K562 (cell line): ENCODE data around the gene CPM. TPM values are rescaled to one million over a fixed set of nuclear protein-coding genes. Genes with fewer than 3 reads are reported as not detected.

Experiments
- ATAC-seq: fragments of 200-7000 bp; cut with Tn5 transposase; 3 replicates; pipeline ENCODE4 v1.9.1; 2020; ENCODE audit warnings: moderate library complexity
- BruUV-seq: library from RNA; stranded (reverse); fragments of 400-500 nt; replicated peaks from 2 replicates; lab custom pipeline; 2021; lab: Mats Ljungman, UMichigan
- CTCF ChIA-PET: fragments of 300-600 bp; formaldehyde crosslinking; extraction: SDS; loops from one replicate; lab custom pipeline; 2021; ENCODE audit warnings: low intra/inter-chr PET ratio; lab: Yijun Ruan, JAX
- POLR2A ChIA-PET: fragments of 300-600, 350-650 bp; sonication (Branson Sonifier 250); formaldehyde crosslinking; extraction: SDS; loops from one replicate; lab custom pipeline; 2021; ENCODE audit warnings: antibody characterized with exemption, inconsistent platforms; lab: Yijun Ruan, JAX
- DNase-seq, 4 experiments: peaks; one replicate each; pipeline versions ENCODE4 v3.0.0 to v3.0.0-alpha.2; 2011 to 2018; ENCODE audit warnings: low spot score in 3 of 4, mixed read lengths in 3 of 4; ENCODE audit errors: extremely low read depth in 1 of 4
- FAIRE-seq: peaks from 2 replicates; lab custom pipeline; 2011; peaks lifted over from hg19 to GRCh38; lab: Jason Lieb, UNC
- H2AFZ ChIP-seq: 2 replicates; pipeline ENCODE4 v1.6.0; 2011; ENCODE audit warnings: low read depth, low read length, control low read depth, inconsistent platforms
- H3K27ac ChIP-seq: fragments of 200-600 bp; 3 replicates; pipeline ENCODE4 v1.8.0; 2011; ENCODE audit warnings: low read depth, mild to moderate bottlenecking, control low read depth, inconsistent platforms, low read length, moderate library complexity, mixed read lengths; ENCODE audit errors: extremely low read depth
- H3K27me3 ChIP-seq, 2 experiments: fragments of 300-600 bp in 1 of 2; 2 replicates in 1 of 2; 3 replicates in 1 of 2; pipeline versions ENCODE4 v1.6.0 to v1.8.0; 2011; ENCODE audit warnings: inconsistent platforms in 2 of 2, low read length in 2 of 2, mild to moderate bottlenecking in 1 of 2, mixed read lengths in 1 of 2, moderate library complexity in 1 of 2; ENCODE audit not compliant: control insufficient read depth in 2 of 2, insufficient read depth in 2 of 2
- H3K36me3 ChIP-seq: fragments of 300-600 bp; 3 replicates; pipeline ENCODE4 v1.8.0; 2011; ENCODE audit warnings: mild to moderate bottlenecking, low read length, inconsistent platforms; ENCODE audit not compliant: control insufficient read depth, insufficient read depth
- H3K4me1 ChIP-seq, 2 experiments: fragments of 200-600 bp in 1 of 2; replicated peaks in 1 of 2; 2 replicates in 1 of 2; 3 replicates in 1 of 2; pipeline versions ENCODE4 v1.5.1 to v1.8.0; 2011; ENCODE audit warnings: inconsistent platforms in 2 of 2, low read length in 2 of 2, mild to moderate bottlenecking in 1 of 2, mixed read lengths in 1 of 2, moderate library complexity in 1 of 2; ENCODE audit not compliant: control insufficient read depth in 2 of 2, insufficient read depth in 2 of 2
- H3K4me2 ChIP-seq: 2 replicates; pipeline ENCODE4 v1.6.1; 2011; ENCODE audit warnings: low read length, control low read depth, inconsistent platforms, mixed read lengths; ENCODE audit not compliant: insufficient read depth
- H3K4me3 ChIP-seq: fragments of 200-600 bp; sonication (generic), shearing (Covaris generic); 2 replicates; pipeline ENCODE4 v1.5.1; 2016; ENCODE audit warnings: control low read depth, inconsistent platforms
- H3K79me2 ChIP-seq: fragments of 200-600 bp; 3 replicates; pipeline ENCODE4 v1.8.0; 2011; ENCODE audit warnings: low read length, inconsistent platforms; ENCODE audit not compliant: control insufficient read depth, insufficient read depth
- H3K9ac ChIP-seq, 2 experiments: 2 replicates each; pipeline versions ENCODE4 v1.6.0 to v1.6.1; 2011; ENCODE audit warnings: low read depth in 2 of 2, low read length in 2 of 2, control low read depth in 1 of 2, inconsistent platforms in 1 of 2, mild to moderate bottlenecking in 1 of 2, mixed read lengths in 1 of 2; ENCODE audit not compliant: insufficient read depth in 1 of 2
- H3K9me1 ChIP-seq: one replicate; pipeline ENCODE4 v1.6.0; 2011; ENCODE audit warnings: inconsistent platforms, mild to moderate bottlenecking, low read length, moderate library complexity; ENCODE audit not compliant: control insufficient read depth, insufficient read depth
- H3K9me3 ChIP-seq: replicated peaks from 2 replicates; pipeline ENCODE4 v1.5.1; 2011; ENCODE audit warnings: low read depth, low read length, inconsistent platforms; ENCODE audit not compliant: control insufficient read depth, insufficient read depth
- H4K20me1 ChIP-seq: replicated peaks from 2 replicates; pipeline ENCODE4 v1.6.1; 2011; ENCODE audit warnings: low read length, inconsistent platforms, mixed read lengths; ENCODE audit not compliant: control insufficient read depth, insufficient read depth
- BRD4 ChIP-seq: fragments of 200-600 bp; sonication (generic); IDR thresholded peaks from 2 replicates; pipeline ENCODE4 v1.6.1; 2017; ENCODE audit warnings: inconsistent platforms
- CEBPB ChIP-seq: fragments of 450-650 bp; IDR thresholded peaks from 2 replicates; pipeline ENCODE4 v1.6.1; 2016; ENCODE audit warnings: missing genetic modification characterization, missing compliant biosample characterization
- CEBPG ChIP-seq, 3 experiments: fragments of 200-800 bp in 1 of 3; sonication (Bioruptor generic) in 1 of 3; sonication (generic) in 1 of 3; formaldehyde crosslinking in 1 of 3; IDR thresholded peaks in 2 of 3; conservative IDR thresholded peaks in 1 of 3; 2 replicates each; pipeline versions ENCODE4 v1.6.1 to v1.8.0; 2016 to 2022; ENCODE audit warnings: missing compliant biosample characterization in 2 of 3, missing genetic modification characterization in 2 of 3, mild to moderate bottlenecking in 1 of 3, missing genetic modification reagents in 1 of 3
- NFXL1 ChIP-seq: fragments of 450-650 bp; formaldehyde crosslinking; IDR thresholded peaks from 2 replicates; pipeline ENCODE4 v1.4.0; 2021; ENCODE audit warnings: mild to moderate bottlenecking
- WGBS: fragments of 100-300 bp; shearing (Covaris generic); methylation state at CpG from one replicate; pipeline ENCODE4 v1.1.6; 2016; ENCODE audit warnings: low coverage, mixed read lengths; ENCODE audit not compliant: insufficient coverage; ENCODE audit errors: missing lambda C conversion rate; 5-methylcytosine and 5-hydroxymethylcytosine counted together
- in situ Hi-C: fragments of 300-500 bp; cut with MboI; formaldehyde crosslinking; loops from 4 replicates; pipeline ENCODE4 v1.15.0; 2018; ENCODE audit warnings: inconsistent platforms, mixed read lengths
- intact Hi-C: fragments of 100-400 bp; cut with micrococcal nuclease; formaldehyde crosslinking; loops from 2 replicates; pipeline ENCODE4 v1.14.2; 2022
- polyA plus RNA-seq, 8 experiments: library from polyadenylated mRNA; depleted of rRNA in 4 of 8; stranded (reverse) in 5 of 8; unstranded in 3 of 8; fragments of >200 nt; fragmentation: Nextera tagmentation in 2 of 8; fragmentation: Illumina TruSeq in 1 of 8; extraction: Ambion mirVana in 2 of 8; extraction: Trizol in 1 of 8; gene quantifications; 2 replicates each; pipeline versions ENCODE4 v1.2.1 to v1.2.3, GENCODE V29; 2011 to 2014; ENCODE audit warnings: inconsistent platforms in 1 of 8, missing spikeins in 1 of 8
- total RNA-seq, 7 experiments: library from RNA; depleted of rRNA in 6 of 7; stranded (reverse); fragments of >200 nt in 6 of 7; fragmentation: Illumina TruSeq in 2 of 7; extraction: Trizol in 2 of 7; gene quantifications; 2 replicates each; pipeline versions ENCODE4 v1.2.1 to v1.2.3, GENCODE V29; 2011 to 2021; ENCODE audit warnings: low replicate concordance in 1 of 7

The CPM gene
- total and polyA plus RNA-seq, 9 of the 15 experiments (the other 6 are each of a cell fraction or from before 2014, with no cell fraction given): 0.31 TPM; not detected in 8

DNA sequence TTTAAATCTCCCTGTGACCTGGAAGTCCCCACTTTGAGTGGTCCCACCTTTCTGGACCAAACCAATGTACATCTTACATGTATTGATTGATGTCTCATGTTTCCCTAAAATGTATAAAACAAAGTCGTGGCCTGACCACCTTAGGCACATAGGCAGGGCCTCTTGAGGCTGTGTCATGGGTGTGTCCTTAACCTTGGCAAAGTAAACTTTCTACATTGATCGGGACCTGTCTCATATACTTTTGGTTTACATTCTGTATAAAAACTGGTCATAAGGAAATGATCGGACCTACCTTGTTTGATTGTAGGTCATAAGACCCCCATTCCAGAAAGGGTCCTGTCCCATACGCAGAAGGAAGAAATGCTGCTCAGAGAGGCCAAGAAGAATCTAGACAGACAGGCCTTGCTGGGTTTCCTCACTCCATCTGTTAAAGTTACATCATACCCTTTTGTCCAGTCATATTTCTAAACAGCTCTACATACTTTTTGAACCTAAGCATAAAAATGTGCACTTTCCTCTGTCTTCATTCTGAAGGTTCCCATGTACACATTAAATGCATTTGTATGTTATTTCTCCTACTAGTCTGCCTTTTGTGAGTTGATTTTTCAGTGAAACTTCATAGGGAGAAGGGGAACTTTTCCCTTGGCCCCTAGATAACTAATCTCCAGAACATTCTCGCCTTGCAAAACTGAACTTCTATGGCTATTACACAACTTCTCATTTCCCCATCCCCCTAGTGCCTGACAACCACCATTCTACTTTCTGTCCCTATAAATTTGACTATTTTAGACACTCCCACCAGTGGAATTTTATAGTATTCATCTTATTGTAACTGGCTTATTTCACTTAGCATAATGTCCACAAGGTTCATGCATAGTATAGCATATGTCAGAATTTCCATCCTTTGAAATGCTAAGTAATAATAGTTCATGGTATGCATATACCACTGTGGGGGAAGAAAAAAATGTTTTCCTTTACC, 30.2 kb upstream of the CPM start:
- no peaks in the 10 kb centered on the region for H3K9me3 ChIP-seq
- no peak overlapping the region for H2AFZ ChIP-seq
- no peaks in the 10 kb centered on the region for H3K27me3 ChIP-seq
- FAIRE-seq: no peak
- in situ Hi-C loops: no loop called here
- POLR2A ChIA-PET: interaction anchor here (0.6 kb wide), 1 partner anchor 1311 kb away, joined by 3 read pairs; no protein-coding TSS in a partner anchor
- TF ChIP-seq CEBPB (tag) (peak; percentile 75), CEBPG (CRISPR knock-in tag; IDR thresholded peaks at IDR 0.05) (no peak), CEBPG (tag; conservative IDR thresholded peaks at IDR 0.05 in 1 of 2, IDR thresholded peaks at IDR 0.05 in 1 of 2) (peak; percentile 17 to 35; a peak in 1 of 4 replicates), NFXL1 (CRISPR knock-in tag) (no peak), BRD4 (no peak)
- TF ChIP-seq, all 486 proteins: peak for 2
- intact Hi-C loops: no loop called here
- Histone ChIP-seq H3K27ac (no peak overlapping the region), H3K4me1 (no peaks in the 10 kb centered on the region), H3K9ac (no peak overlapping the region), H3K36me3 (no peaks in the 10 kb centered on the region), H3K4me2 (no peak overlapping the region), H4K20me1 (no peaks in the 10 kb centered on the region), H3K9me1 (no peaks in the 10 kb centered on the region), H3K4me3 (no peak overlapping the region), H3K79me2 (no peaks in the 10 kb centered on the region)
- CTCF ChIA-PET: no interaction called here
- BruUV-seq: no TSS peak
- ATAC-seq (no peak), DNase-seq (no peak)
- 8% methylated on average over 5 of the region's 5 CpGs for WGBS
